ENCODE results near the gene GK2.
A peak's percentile ranks its signal among the peaks of the same experiment; 100 is the strongest.

GK2 gene

DNA sequence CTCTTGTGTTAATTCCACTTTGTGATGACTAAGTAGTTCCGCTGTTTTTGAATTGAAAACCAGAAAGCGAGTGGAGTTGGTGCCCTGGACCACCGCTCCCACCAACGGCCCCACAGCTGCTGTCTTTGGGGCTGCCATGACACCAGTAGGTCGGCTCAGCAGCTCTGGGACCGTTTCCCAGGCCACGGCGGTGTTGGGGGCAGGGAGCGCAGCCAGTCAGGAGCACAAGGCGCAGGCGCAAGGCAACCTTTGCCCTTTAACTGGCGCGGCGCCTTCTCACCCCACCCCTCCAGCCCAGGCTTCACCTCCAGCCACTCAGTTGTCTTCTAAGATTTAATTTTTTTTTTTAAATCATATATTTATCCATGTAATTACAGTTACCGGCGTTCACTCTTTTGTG lies at the start of gene GK2:
TSS of gene GK2 (minus strand) at position 166 of the 400 bp plus-strand sequence. CDS start at position 138, 28 bp downstream.
- no peak for DNase-seq

DNA sequence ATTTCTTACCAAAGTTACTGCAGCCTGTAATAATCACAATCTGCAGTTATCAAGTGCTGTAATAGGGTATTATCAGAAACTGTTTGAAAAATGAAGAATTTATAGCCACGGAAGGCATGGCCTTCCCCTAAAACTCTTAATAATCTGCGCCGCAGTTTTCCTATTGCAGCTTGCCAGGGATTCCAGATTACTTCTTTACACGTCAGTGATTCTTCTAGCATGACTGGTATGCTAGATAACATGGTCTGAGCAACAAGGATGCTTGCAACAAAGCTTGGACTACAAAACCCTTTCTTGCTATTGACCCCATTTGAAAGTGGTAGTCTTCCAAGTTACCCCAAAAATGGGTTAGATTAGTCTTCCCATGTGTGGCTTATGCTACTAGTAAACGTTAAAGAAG lies 47.2 kb upstream of the GK2 start:
- DNase-seq = no peak

DNA sequence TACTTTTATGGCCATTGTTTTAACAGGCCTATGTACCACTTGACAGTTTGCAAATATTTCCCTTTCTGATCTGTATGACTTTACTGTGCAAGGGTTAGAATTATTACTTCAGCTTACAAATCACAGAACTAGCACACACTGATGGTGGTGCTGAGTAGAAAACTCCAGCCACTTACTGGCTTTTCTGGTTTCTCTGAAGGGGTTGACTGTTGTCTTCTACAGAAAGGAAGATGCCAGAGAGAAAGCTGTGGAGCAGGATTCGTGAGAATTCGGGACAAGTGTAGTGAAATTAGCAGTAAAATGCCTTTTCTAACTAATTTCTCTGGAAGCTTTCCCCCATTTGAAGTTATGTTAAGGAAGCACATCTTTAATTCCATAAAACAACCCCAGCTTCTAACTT lies 46.6 kb upstream of the GK2 start:
- DNase-seq = peak; percentile 14

DNA sequence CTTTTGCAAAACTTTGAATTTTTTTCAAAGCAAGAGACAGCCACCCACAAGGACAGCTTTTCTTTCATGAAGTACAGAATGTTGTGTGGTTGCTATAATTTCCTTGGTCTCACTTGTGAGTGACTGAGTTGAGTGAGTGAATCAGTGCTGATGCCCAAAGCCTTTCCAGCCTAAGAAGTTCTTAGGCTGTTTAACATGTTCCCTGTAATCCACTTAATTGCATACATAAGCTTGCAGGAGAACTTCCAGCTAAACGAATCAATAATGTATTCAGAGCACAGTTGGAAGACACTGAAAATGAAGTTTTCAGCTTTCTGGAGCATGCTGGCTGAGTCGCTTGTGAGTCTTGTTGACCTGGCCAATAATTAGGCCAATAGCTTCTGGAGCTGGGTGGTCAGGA lies 42.0 kb upstream of the GK2 start:
- DNase-seq = peak; percentile 20

DNA sequence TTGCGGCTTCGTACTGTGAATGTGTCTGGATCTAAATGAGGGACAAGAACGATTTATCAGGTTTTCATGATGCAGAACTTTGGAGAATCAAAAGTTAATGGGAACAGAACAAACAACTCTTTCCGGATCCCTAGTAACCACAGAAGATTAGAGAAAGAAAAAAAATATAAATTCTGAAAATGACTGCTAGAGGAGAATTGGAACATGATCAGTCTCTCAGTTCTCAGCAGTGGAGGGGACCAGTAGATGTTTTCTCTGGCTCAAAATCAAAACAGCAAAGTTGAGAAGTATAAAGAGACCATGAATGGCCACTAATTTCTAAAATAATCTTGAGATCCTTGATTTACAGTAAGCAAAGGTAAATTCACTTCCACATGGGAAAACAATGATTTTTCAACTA lies 38.1 kb upstream of the GK2 start:
- peak; percentile 34 for DNase-seq

DNA sequence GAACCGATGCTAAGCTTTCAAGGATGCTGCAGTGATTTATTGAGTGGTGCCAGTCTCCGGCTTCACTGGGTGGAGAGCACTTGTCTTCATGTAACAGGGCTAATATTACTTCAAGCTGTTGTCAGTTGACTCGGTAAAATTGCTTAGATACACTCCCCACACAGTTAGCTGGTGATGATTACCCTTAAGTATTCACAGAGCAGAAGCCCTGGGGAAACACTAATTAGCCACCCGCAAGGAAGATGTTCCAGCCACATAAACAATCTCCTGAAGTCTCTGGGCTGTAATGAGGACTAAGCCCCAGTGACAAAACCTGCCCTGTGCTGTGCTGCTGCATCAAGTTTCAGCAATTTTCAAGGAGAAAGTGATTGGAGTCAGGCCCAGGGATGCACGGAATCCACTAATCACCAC lies 37.3 kb upstream of the GK2 start:
- DNase-seq = peak; percentile 98

DNA sequence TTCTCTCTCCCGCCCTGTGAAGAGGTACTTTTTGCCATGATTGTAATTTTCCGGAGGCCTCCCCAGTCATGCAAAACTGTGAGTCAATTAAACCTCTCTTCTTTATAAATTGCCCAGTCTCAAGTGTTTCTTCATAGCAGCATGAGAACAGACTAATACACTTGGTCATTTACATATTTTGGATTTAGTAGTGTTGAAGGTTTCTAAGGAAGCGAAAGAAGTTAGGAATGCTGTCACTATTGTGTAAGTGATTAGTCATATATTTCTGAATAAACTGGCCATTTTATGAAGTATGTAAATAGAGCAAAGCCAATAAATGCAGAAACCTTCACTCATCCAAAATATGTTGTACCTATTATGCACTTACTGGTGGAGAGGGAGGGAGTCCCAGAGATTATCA lies 34.4 kb upstream of the GK2 start:
- no peak for DNase-seq

DNA sequence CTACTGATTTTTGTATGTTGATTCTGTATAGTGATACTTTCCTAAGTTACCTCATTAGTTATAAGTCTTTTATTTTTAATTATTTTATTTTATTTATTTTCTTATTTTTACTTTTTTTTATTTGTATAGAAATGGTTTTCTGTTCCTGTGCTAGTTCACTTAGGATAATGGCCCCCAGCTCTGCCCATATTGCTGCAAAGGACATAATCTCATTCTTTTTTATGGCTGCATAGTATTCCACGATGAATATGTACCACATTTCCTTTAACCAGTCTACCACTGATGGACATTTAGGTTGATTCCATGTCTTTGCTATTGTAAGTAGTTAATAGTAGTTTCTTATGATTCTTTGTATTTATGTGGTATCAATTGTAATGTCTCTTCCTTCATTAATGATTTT lies 31.5 kb upstream of the GK2 start:
- no peak for DNase-seq

DNA sequence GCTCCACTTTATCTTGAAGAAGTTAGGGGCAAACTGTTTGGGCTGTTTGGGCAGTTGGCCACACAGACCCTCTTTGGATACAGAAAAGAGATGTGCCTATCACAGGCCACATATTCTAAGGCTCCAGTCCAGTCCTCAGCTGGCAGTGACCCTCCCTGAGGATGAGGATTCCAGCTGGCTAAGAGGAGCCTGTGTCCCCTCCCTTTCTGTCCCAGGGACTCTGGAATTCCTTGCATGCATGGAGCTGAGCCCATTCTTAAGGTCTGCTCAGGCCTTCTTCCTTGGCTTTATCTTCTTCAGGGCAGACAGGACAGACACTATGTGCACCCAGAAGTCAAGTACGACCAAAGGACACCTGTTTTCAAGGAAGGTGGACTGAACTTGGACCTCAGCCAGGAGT lies 23.8 kb upstream of the GK2 start:
- no peak for DNase-seq

DNA sequence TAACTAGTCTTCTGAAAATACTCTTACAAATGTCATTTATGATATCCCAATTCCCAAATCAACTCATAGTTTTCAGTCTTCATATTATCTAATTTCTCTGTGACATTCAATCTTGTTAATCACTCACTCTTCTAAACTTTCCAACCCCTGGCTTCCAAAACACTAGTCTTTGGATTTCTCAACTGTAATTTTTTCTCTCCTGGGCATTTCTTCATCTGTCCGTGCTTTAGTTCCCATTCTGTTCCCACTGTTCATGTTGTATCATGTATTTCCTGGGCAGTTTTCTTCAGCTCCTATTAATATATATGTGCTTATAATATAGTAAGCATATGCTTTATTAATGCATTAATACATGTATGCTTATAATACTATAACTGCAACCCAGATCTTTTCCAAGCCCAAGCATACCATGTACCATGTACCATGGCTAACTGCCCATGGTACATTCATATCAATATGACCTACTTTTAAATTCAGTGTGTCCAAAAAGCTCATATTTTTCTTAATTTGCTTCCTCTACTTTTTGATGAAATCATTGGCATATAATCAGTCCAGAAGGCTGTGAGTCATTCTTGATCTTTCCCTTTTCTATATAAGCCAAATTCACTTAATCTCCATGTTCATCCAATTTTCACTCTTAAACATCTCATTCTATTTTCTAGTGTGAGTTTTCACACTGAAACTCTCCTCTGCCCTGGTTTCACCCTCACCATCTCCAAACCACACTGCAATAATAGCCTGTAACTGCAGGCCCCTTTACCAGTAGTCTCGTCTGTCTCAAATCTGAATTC lies 21.3 kb upstream of the GK2 start:
- DNase-seq = no peak

DNA sequence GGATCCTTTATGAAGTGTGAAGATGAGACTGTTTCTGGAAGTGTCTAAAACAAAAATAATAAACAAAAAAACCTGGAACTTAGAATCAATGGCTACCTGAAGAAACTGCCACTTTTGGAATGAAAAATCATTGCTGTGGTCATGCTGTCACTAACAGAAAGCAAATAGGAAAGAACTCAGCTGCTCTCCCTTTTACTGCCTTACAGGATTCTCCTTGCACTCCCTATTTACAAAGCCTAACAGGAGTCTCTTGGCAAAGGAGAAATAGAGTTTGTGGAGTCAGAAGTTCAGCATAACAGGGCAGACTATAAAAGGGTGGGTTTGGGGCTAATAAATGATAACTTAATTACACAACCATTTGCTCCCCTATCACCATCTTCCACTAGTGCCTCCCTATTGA lies 19.0 kb upstream of the GK2 start:
- no peak for DNase-seq

DNA sequence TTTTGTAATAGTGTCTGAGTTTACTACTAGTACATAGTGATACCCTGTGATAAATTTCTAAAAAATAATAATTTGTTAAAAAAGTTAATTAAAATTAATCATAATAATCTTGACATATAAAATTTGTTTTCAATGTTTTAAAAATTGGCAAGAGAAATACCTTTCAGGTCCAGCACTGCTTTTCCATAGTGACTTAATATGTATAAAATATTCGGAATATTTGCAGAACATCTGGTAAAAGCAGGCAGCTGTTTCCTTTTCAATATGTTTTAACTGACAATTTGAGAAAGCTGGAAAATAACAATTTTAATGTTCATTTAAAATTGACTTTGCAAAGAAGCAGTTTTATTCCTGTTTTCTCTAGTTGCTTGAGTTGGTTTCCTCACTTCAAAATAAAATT lies 17.6 kb upstream of the GK2 start:
- no peak for DNase-seq

DNA sequence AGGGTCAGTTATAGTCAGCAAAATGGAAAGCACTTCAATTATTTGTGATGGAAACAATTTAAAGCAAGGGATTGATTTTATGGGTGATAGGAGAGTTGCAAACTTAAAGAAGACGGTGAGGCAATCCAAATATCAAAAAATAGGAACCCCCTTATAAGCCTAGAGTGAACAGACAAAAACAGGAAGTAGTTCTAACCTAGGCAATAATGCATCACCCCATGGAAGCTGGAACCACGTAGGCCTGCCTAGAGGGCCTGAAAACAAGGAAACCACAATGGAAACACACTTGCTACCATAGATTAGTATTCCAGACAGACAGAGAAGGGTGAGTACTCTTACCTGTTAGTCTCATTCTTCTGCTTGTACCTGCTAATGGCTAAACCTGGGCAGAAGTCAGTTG lies 13.5 kb upstream of the GK2 start:
- DNase-seq = no peak

DNA sequence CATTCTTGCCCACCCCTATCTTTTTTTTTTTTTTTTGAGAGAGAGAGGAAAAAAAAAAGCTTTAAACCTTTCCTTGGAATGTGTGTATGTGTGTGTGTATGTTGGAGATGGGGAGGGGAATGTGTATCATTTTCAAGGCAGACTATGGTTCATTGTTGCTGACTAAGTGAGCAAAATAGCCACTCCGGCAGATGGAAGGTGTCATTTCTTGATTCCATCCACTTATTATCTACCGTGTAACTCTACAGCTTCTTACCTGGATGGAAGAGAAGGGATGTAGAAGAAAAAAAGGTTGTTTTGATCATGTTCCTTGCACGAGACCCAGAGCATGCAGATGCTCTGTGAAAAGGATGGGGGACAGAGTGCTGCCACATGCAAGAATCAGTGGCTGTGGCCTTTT lies 5.9 kb upstream of the GK2 start:
- peak; percentile 85 for DNase-seq

DNA sequence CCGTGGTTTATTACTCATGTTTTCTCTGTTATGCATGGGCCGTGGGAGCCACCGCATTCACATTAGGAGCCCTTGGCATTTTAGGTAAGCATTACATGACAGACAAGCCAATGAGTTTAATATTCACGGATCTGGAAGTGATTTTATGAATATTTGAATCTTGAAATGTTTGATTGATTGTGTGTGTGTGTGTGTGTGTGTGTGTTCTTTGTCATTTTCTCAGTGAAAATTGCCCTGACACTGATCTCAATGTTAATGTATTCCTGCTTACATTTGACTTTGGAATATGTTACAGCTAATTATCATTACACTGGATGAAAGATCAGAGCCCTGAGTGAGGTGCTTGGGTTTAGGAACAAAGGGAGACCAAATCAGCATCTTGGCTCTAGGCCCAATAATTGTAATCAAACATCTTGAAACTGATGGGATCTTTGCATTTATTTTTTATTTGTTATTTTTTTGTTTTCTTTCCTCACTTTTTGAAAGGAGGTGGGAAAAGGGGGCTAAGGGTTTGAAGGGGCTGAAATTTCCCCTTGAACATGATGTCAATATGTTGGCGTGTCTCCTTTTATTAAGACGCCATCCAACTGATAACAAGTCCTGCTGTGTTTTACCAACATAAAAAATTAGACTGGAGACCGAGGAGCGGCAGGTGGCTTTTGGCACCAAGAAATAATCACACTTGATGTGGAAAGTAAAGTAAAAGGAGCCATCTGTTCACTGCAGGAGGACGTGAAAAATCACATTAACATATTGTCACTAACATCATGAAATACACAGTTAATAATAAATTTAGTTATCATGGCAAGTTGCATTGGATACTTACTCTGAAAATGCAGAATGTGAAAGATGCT lies 5.2 kb upstream of the GK2 start:
- peak; percentile 89 for DNase-seq

DNA sequence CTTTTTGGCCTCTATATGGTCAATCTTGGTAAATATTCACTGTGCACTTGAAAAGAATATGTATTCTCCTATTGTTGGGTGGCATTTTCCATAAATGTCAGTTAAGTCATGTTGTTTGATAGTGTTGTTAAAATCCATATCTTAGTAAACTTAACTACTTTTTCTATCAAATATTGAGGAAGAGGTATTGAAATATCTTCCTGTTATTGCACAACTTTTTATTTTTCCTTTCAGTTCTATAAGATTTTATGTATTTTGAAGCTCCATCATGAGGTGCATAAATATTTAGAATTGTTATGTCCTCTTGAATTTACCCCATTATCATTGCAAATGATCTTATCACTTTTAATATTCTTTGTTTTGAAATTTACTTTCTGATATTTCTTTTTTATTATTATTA lies 3.4 kb downstream of the GK2 start:
- DNase-seq = no peak

DNA sequence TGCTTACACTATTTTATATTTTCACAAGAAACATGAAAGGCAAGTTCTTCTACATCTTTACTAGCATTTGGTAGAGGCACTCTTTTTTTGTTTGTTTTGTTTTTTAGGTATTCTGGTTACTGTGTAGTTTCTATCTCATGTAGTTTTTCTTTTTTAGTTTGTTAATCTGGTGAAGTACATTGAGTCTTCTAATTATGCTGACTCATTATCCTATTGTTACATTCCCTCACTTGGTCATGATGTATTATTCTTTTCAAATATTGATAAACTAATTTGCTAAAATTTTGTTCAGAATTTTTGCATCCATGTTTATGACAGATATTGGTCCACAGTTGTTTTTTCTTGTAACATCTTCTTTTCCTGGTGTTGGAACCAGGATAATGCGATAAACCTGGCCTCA lies 4.7 kb downstream of the GK2 start:
- DNase-seq = no peak

DNA sequence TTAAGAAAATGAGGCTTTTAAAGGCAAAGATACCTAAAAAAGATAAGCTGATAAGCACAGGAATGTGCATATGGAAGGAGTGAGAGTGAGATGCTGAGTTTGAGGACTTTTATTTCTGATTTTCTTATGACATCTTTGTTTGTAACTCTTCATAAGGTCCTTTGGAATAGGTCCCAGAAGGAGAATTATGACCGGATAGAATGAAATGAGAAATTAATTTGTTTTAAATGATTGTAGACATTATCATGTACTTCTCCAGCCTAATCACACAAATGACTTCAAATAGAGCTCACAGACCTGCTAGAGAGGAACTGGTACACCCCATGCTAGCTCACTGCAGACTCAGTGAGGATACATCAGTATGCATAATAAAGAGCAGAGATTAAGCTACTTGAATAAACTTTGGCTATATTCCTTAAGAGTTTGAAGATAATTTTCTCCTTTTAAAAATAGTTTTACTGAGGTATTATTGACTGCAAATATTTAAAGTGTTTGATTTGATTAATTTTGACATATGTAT lies 5.6 kb downstream of the GK2 start:
- no peak for DNase-seq

DNA sequence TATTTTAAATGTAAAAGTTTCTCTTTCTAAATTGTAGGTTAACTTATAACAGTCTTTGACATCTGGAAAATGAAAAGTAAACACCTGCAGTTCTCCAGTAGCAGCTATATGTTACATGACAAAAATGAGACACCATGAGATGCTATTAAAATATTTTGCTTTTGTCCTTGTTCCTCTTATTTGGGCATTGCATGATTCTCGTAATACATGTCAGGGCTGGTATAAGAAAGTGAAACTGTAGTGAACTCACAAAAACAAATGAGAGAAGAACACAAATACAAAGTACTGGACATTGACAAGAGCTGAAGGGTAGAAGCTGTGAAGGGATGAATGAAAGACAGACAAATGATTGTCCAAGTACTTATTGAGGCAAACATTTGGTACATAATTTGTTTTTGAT lies 9.0 kb downstream of the GK2 start:
- DNase-seq = no peak

DNA sequence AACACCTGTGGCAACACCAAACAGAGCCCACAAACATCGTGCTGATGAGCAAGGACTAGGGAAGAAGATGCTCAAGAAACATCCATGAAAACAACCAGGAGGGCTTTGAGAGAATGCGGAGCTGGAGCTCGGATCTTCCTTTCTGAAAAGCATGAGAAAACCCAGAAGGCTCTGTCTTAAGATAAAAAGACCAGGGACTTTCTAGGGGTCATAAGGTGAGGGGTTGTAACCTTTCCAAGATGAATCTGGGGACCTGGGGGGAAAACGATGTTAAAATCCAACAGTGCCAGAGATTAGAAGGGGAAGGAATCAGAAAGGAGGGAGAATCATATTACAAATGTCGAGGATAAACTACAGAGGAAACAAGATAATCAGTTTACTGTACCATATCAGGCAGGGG lies 10.1 kb downstream of the GK2 start:
- no peak for DNase-seq

DNA sequence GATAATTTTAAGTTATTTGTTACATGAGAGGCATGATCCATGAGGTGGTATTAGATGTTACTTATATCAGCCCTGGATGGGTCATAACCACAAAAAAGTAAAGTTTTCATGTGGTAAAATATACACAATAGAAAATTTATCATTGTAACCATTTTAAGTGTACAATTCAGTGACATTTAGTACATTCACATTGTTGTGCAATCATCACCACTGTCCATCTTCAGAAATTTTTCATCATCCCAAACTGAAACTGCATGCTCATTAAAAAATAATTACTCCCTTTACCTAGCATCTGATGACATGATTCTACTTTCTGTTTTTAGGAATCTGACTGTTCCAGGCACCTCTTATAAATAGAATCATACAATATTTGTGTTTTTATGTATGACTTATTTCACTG lies 11.2 kb downstream of the GK2 start:
- DNase-seq = no peak

DNA sequence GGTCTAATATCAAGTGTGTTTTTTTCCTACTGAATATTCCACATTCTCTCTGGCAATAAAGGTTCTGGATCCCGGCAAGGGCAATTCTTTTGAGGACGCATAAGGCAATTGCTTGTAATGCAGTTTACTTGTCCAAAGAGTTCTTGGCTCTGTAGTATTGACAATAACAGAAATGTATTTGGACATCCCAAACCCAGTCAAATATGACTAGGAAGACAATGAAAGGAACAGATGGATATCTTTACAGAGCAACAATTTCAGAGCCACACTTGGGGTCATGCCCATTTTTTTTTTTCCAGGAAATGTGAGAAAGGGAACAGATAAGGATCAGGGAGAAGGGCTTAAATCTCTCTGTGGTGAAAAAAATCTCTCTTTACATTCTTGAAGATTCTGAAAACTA lies 12.2 kb downstream of the GK2 start:
- peak; percentile 79 for DNase-seq

DNA sequence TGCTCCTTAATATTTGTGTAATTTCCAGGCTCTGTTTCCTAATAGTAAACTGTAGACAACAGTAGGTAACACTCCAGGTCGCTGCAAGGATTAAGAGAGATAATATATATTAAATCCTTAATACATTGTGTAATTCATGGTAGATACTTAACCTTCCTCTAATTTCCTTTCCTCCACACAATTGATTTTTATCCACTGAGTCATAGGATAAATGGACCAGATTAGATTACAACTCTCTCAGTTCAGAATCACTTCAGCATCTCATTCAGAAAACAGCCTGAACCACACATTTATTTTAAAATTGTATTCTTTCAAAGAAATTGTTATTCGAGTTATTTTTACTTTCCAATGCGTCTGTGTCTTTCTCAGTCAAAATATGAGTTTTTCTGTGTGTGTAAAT lies 17.1 kb downstream of the GK2 start:
- no peak for DNase-seq

DNA sequence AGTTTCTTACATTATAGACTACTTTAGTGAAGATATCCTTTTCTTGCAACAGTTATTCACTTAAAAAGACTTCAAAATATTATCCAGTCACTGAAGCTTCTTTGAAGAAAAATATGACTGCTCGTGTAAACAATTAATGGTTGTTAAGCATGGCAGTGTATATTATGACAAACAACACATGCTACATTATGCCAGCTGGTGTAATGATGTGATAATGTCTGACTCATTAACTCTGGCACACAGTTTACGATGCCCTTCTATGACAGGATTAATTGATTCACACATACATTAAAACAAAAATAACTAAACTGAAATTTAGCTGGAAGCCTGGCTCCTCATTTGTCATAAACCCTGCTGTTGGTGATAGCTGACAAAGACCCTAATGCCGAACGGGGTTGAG lies 22.4 kb downstream of the GK2 start:
- peak; percentile 78 for DNase-seq
